ENCODE data around the gene SFN.

DNA sequence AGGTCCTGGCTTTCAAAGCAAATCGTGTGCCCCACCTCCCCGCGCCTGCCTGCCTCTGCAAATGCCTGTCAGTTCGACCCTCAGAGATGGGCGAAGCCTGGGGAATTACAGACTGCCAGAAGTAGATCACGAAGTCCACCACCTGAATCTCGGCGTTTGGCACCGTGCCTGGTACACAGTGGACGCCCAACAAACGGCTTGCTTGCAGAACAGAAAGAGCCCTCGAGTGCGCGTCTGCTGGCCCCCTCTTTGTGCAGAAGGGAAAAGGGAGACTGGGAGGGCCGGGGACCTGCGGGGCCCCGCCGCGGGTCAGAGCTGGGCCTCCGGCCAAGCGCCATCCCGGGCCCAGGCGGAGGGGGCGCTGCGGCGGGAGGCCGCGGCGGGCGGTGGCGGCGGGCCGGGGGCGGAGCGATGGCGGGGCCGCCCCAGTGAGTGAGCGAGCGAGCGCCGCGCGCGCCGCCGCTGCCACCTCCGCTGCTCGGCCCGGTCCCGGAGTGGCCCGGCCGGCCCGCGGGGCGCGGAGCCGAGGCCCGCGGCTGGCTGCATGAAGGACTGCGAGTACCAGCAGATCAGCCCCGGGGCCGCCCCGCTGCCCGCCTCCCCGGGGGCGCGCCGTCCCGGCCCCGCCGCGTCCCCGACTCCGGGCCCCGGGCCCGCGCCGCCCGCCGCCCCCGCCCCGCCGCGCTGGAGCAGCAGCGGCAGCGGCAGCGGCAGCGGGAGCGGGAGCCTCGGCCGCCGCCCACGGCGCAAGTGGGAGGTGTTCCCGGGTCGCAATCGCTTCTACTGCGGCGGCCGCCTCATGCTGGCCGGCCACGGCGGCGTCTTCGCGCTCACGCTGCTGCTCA, 36.5 kb upstream of the SFN start, which contains the start of gene ZDHHC18:
- no peak for TF ChIP-seq EZH2 (IDR thresholded peaks at IDR 0.05; ENCODE audit: borderline replicate concordance, low read depth, low read length, severe bottlenecking)
- TF ChIP-seq CTCF (IDR thresholded peaks at IDR 0.05; ENCODE audit: borderline replicate concordance, extremely low read depth, low read length, poor library complexity, severe bottlenecking): peak; percentile 74

All from DND-41 (cell line).